DMS 273 (cell line): ENCODE measurements around the gene DLG2.

Source experiments
- DNase-seq: peaks from one replicate; lab custom pipeline; 2025; ENCODE audit not compliant: unreplicated experiment; lab: John Stamatoyannopoulos, UW

Gene DLG2

DNA sequence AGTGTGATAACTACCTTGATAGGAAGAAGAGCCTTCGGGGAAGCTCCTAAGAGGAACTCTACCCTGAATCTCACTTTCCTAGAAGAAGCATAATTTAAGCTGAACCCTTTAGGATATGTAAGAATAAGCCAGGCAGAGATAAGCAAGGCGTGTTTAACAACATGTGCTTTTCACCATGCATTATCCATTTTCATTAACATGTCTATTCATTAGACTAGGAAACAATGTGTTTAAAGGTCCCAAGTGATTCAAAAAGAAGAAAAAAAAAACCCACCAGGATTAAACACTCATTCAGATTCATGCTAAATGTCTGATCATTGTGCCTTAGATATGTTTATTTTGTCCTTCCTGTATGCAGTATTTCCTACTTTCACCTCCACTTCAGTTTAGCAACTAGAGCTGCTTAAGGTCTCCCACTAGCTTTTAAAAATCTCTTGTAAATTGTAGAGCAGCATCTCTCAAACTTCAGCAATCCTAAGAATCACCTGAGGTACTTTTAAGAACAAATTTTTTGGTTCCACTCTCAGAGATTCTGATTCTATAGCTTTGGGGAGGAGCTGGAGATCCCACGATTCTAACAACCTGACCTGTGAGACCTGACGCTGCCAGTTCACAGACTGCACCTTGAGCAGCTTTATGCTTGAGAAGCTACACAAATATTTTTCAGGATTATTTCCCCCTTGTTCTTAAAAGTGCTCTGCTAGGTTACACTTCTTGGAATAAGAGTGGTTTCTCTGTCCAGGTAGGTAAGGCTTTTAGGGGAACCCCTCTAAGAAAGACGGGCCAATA, 1385.6 kb downstream of the DLG2 start:
- no peak for DNase-seq

DNA sequence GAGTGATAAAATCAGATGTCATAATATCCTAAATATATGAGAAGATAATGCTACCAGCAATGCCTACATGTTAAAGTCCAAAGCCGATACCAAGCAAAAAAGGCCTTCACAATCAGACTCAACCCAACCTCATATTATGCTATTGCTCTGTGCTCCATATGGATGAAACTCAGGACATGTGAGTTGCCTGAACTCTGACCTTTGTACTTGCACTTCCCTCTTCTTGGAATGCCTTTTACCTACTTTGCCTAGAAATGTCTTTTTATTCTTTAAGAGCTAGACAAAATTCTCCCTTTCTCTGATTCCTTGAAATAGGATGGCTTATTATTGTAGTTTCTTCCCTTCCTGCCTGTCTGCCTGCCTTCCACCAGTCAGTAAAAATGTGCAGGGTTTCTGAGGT, 1386.3 kb downstream of the DLG2 start:
- no peak for DNase-seq

DNA sequence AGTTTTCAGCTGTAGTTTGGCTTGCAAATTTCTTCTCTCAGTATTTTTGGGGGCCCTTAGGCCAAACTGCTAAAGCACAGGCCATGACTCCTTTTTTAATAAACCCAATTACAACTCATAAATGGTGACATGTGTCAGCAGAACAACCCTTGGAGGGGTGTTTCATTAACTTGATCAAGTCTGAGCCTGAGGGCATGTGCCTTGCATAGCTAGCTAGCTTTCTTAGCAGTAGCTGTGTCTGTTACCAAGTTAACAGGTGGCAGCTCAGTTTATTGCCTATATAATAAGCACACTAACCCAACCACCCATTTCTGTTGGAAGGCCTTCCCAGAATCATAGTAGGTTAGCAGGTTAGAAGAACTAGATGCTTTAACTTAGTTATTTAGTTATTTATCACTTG, 1390.7 kb downstream of the DLG2 start:
- no peak for DNase-seq

DNA sequence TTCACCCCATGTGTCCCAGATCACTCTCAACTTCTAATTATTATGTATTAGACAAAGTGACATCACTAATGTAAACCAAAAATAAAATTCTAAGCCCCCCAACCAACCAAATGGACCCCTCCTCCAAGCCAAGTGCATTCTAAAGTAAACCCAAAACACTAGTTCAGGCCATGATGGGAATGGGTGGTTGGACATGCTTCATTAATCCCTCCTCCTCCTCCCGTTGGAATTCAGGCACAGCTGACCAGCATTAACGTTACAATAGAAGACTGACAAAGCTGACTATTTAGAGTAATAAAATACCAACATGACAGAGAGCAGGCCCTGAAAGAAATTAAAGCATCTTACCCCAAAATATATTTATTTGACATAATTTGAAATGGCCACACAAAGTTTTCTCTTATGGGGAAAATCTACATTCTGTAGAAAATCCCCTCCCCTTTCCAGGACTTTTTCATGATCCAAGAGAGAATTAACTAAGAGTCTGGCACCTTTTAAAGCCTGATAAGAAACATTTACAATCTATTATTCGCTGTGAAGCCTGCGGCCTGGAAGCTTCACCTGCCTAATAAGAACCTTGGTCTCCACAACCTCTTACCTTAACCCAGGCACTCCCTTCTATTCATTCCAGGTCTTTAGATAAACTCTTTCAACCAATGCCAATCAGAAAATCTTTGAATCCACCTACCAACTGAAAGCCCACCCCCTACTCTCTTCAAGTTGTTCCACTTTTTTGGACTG, 1392.5 kb downstream of the DLG2 start:
- no peak for DNase-seq

DNA sequence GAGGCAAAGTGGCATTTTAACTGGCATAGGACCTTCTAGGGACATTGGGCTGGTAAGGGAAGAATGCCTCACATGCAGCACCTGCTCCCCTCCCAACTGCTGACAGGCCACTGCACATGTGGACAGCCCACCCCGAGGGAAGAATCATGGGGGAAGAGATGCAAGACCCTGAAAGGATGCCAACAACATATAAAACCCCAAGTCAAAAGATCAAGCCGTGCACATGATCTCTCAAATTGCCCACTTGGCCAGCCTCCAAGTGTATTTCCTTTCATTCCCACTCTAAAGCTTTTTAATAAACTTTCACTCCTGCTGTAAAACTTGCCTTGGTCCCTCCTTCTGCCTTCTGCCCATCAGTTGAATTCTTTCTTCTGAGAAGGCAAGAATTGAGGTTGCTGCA, 1393.1 kb downstream of the DLG2 start:
- no peak for DNase-seq

DNA sequence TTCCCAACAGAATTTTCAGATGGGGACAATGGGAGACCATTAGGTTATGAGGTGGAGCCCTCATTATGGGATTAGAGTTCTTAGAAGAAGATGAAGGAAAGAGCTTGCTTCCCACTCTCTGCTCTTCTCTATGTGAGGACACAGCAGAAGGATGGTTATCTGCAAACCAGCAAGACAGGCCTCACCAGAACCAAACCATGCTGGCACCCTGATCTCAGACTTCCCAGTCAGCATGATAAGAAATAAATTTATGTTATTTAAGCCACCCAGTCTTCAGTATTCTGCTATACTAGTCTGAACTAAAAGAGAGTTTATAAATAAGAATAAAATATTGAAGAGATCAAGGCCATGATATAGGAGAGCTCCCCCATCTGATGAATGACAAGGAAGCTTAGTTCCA, 1394.6 kb downstream of the DLG2 start:
- no peak for DNase-seq

DNA sequence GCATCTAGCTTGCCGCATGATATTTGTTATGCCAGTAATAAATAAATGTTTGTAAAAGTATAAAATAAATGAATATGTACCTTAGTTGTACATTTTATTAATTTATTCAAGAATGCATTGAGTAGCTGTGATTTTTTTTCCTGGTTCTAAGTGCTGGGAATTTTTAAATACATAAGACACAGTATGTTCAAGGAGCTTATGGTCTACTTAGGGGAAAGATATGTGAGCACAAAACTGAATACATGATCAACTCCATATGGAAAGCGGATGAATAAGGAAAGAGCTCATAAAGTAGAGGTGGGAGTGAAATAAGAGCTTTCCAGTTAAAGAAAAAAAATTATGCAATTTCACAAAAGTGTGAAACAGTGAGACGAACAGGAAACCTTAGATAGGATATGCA, 1396.7 kb downstream of the DLG2 start:
- no peak for DNase-seq

DNA sequence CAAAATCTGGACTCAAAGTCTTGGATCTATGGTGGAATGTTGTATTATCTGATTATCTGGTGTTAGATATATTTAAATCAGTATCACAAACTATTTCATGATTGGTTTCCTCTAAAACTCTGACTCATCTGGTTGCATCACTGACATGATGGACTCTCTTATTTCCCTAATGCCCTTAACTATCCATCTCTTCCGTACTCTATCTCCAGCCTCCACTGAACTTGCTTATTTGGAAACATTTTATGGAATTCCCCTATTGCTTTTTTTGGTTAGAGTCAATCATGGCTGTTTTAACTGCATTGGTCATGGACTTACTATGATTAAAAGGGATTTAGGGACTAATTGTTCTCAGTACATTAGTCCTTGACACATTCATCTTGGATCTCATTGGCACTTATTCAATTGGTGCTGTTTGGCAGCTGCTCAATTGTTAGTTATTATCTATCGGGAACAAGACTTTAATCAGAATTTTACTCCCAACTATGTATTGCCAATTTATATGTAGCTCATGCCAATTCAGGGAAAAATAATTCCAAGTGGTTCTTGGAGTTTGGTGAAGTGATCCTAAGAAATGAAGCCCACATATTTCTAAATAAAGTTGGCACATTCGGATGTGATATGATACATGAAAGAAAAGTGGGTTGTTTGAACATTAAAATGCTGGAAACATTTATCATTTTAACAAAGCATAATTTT, 1399.0 kb downstream of the DLG2 start:
- DNase-seq: no peak

DNA sequence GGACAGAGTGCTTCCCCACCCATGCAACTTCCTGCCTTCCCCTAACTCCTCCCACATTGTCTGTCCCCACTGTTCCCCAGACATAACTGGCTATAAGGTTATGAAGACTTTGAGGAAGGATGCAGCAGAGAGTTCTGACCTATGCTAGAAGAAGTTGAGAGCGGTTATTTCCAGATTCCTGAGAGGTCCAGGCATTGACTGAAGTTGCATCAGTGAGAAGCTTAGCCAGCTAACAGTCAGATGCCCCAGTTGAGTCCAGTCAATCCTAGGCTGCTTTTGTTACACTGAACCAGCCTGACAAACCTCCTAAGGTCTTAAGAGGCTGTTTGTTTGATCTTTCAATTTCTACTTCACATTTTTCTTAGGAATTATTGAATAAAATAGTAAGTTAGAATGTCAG, 1403.1 kb downstream of the DLG2 start:
- DNase-seq: no peak

DNA sequence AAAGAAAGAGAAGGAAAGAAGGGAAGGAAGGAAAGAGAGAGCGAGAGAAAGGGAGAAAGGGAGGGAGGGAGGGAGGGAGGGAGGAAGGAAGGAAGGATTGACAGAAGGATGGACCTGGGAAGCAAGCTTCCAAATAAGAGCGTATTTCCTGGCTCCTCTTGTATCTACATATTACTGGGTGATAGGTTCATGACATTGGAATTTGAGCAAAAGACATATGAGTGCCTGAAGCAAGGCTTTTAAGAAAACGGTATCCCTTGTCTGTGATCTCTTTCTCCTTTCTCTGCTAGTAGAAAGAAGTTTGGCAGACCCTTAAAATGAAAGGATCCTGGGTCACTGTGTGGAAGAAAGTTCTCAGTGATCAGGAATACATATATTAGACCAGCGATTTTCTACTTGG, 1408.8 kb downstream of the DLG2 start:
- DNase-seq: no peak

DNA sequence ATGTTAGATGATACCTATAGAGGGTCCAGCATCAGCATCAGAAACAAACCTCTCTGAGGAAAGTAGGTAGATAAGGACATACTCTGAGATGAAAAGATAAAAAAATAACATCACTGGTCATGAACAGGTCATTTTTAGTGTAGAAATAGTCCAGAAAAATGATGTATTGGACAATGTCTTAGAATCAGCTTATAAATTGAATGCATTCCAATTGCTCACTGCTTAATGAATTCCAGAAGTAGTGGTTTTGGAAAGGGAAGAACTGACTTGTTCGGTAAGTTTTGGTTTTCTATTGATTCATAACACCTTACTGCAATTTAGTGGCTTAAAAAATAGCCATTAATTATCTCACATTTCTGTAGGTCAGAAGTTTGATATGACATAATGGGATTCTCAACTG, 1411.5 kb downstream of the DLG2 start:
- DNase-seq: no peak

DNA sequence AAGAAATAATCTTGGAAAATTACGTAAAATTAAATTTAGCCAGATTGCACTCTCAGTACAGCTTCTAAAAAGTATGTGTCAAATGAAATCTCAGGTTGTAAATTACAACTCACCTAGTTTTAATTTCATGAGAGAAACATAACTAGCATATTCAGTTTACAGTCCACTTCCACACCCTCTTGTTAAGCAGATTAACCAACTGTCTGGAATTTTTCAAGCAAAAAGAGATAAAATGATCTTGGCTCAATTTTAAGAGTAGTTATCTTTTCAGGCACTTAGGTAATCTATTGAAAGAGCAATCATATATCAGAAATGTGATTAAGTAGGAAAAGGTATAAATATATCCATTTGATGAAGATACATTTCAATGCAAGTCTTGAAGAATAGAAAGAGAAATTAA, 1412.6 kb downstream of the DLG2 start:
- DNase-seq: no peak

DNA sequence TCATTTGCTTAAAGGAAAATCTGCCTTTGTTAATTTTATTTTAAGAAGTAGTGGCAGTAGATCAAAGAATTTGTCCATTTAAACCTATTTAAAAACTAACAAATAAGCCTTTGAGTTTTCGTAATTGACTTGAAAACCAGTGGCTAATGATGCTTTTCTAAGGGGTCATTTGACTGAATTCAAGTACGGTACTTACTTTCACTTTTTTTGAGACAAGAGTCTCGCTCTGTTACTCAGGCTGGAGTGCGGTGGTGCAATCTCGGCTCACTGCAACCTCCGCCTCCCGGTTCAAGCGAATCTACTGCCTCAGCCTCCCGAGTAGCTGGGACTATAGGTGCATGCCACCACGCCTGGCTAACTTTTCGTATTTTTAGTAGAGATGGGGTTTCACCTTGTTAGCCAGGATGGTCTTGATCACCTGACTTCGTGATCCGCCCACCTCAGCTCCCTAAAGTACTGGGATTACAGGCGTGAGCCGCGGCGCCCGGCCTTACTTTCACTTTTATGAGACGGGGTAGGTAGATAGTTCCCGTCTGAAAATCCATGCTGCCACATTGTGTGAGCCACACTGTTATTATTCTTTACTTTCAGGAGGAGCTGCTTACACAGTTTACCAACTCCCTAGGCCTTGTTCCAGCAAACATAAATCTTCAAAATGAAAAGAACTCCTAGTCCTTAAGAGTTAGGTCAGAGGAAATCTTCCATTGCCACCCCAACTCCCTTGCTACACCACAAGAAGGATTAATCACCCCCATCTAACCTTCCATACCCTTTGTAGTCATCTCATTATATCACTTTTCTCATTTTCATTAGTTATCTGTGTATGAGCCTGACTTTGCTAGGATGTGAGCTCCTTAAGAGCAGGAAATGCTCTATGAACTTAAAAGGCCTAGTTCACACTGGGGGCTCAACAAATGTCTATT, 1414.4 kb downstream of the DLG2 start:
- no peak for DNase-seq

DNA sequence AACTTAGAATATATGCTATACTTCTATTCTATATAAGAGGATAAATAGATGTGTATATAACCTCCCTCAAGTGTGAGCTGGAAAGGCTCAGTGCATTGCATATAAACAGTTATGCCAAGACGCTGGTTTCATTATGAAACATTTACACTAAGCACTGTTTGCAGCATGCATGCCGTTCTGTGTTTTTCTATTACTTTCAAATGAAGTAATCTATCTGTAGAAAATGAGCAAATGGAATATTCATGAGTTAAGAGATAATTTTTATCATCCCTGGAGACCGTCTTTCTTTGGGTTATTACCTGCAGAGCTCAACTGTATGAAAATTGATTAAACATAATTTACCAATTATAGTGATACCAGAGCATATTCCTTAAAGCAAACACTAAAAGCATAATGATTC, 1415.2 kb downstream of the DLG2 start:
- DNase-seq: no peak

DNA sequence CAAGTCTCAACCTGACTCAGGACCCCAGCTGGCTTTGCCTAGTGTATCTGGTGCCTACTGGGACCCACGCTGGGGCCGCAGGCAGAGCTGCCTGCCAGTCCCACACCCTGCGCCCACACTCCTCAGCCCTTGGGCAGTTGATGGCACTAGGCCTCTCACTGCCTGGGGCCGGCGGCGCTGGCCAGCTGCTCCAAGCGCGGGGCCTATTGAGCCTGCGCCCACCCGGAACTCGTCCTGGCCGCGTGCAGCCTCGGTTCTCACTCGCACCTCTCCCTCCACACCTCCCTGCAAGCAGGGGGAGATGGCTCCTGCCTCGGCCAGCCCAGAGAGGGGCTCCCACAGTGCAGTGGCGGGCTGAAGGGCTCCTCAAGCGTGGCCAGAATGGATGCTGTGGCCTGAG, 1432.4 kb downstream of the DLG2 start:
- no peak for DNase-seq

DNA sequence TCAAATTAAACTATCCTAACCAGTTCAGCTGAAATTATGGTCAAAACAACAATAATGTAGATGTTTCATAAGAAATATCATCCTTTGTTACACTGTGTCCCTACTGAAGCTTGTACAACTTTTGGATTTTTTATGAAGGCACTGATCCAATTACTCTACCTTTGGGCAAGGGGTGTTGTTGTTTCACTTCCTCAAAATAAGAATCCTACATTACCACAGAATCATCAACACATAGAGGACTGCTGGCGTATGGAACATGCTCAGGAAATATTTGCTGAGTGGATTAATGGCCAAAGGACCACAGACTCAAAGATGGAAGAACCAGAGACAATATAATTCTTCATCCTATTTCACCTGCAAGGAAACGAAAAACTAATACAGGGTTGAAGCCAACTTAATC, 1433.4 kb downstream of the DLG2 start:
- no peak for DNase-seq

DNA sequence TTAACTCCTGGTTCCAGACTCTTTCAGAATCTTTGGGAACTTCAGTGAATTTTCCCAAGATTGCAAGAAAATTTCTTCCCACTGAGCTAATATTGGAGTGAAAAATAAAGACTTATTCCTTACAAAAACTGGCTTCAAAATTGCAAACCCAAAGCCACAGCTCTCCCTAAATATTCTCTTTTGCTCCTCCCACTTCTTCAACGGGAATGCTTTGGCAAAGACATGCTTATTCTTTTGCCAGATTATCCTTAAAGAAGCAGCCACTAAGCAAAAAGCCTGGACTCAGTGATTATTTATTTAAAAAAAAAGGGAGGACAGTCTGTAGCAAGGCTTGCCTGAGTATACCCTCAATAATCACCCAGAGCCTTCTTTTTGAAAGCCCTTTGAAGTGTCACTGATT, 1438.6 kb downstream of the DLG2 start:
- DNase-seq: no peak

DNA sequence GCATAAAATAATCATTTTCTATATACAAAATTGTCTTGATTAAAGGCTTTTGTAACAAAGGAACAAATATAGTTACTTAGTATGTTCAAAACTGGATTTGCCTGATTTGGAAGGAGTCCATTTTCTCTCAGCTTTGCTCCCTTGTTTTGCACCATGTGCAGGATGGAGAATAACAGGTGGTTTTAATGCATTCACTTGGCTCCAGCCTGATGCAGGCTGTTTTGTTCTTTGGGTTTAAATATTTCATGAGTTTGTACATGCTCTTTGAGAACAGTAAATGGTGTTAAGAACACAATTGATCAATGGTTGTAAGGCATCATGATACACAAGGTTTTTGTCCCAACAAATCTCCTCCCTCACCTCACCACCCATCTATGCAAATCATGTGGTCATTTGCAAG, 1454.1 kb downstream of the DLG2 start:
- DNase-seq: peak; percentile 0

DNA sequence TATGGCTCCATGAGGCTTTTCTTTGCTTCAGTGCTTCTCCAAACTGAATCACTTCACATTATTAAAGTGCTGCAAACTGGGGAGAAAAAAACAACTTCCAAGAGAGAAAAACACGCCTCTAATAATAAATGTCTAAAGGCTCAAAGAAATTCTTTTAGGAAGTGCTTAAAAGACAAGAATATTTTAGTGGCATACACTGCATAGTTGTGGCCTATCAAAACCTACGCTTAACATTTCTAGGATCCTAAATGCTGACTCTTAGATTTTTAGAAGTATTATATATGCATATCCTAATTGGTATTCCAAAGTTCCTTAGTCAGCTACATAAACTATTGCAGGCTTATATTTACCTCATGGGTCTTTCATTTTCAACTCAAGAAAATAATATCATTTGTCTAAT, 1462.0 kb downstream of the DLG2 start:
- no peak for DNase-seq

DNA sequence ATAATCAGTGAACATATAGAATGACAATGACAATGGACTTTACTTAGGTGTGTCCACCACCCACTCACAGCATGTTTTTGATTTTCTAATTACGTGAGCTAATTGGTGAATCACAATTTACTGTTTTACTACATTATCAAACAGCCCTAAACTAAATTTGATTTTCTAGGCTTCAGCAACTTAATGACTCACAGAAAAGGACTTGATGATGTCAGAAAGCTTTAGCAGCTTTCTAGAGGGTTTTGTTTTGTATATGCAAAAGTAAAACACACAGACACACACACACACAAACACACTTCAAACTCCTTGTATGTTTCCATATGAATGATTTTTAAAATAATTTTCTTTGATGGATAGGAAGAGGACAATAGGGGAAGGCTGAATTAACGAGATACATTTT, 1462.4 kb downstream of the DLG2 start:
- no peak for DNase-seq

DNA sequence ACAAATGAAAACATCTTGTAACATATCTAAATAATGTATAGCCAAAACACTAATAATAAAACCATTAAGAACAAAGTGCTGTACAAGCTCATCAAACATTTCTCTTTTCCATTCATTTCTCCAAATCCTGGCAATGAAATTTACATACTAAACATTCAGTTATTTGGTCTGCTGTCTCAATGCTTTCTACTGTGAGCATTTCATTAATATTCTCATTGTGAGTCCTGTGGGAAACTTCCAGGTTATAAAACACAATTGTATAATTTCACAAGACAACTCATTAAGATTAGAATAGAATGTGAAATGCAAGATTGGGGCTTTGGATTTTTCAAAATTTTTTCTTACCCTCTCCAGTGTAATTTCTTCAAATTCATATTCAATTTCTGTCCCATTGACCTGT, 1464.0 kb downstream of the DLG2 start:
- DNase-seq: no peak
